ENCODE data around the gene DAB2. TPM values are rescaled to one million over a fixed set of nuclear protein-coding genes. Genes with fewer than 3 reads are reported as not detected.

DAB2 gene
- total RNA-seq, 1 donor from 2014 or later, result 164 TPM

- Histone ChIP-seq H3K27ac (peak overlapping the region; percentile 32), H3K4me1 (peaks cover 47% of the 10 kb centered on the region), H3K9me3 (no peaks in the 10 kb centered on the region), H3K4me3 (no peak overlapping the region), H3K27me3 (ENCODE audit: low read depth) (no peaks in the 10 kb centered on the region), H3K36me3 (peaks cover 38% of the 10 kb centered on the region)
- intact Hi-C loops (cut with DNase I), result no loop called here
- no peak for TF ChIP-seq CTCF (IDR thresholded peaks at IDR 0.05)
- no peak for DNase-seq
- no peak for ATAC-seq
Observed at GRCh38 chr5:39395521-39395920, 29.3 kb downstream of the DAB2 start.

GRCh38 chr5:39394946-39395345 is 29.8 kb downstream of the DAB2 start:
- peaks cover 42% of the 10 kb centered on the region for H3K4me1 ChIP-seq
- no peaks in the 10 kb centered on the region for H3K9me3 ChIP-seq
- no peak for DNase-seq
- TF ChIP-seq CTCF (IDR thresholded peaks at IDR 0.05), result no peak
- no peak overlapping the region for H3K4me3 ChIP-seq
- peak overlapping the region; percentile 32 for H3K27ac ChIP-seq
- peaks cover 44% of the 10 kb centered on the region for H3K36me3 ChIP-seq
- ATAC-seq, result peak; percentile 60 to 65
- H3K27me3 ChIP-seq (ENCODE audit: low read depth), result no peaks in the 10 kb centered on the region
- intact Hi-C loops (cut with DNase I), result no loop called here

GRCh38 chr5:39390945-39391344 is 33.8 kb downstream of the DAB2 start:
- ATAC-seq (no peak), DNase-seq (no peak)
- Histone ChIP-seq H3K27me3 (ENCODE audit: low read depth) (no peaks in the 10 kb centered on the region), H3K27ac (no peak overlapping the region), H3K4me1 (peaks cover 10% of the 10 kb centered on the region), H3K36me3 (peaks cover 79% of the 10 kb centered on the region), H3K4me3 (no peak overlapping the region), H3K9me3 (no peaks in the 10 kb centered on the region)
- intact Hi-C loops (cut with DNase I), result no loop called here
- no peak for TF ChIP-seq CTCF (IDR thresholded peaks at IDR 0.05)

GRCh38 chr5:39387293-39387692 is 37.5 kb downstream of the DAB2 start:
- Histone ChIP-seq H3K36me3 (peaks cover 85% of the 10 kb centered on the region), H3K4me1 (no peaks in the 10 kb centered on the region), H3K27ac (no peak overlapping the region), H3K4me3 (no peak overlapping the region), H3K27me3 (ENCODE audit: low read depth) (no peaks in the 10 kb centered on the region), H3K9me3 (no peaks in the 10 kb centered on the region)
- intact Hi-C loops (cut with DNase I), result no loop called here
- no peak for ATAC-seq
- DNase-seq, result no peak
- no peak for TF ChIP-seq CTCF (IDR thresholded peaks at IDR 0.05)

- Histone ChIP-seq H3K27me3 (ENCODE audit: low read depth) (no peaks in the 10 kb centered on the region), H3K4me3 (no peak overlapping the region), H3K27ac (no peak overlapping the region), H3K36me3 (peaks cover 83% of the 10 kb centered on the region), H3K9me3 (no peaks in the 10 kb centered on the region), H3K4me1 (no peaks in the 10 kb centered on the region)
- no peak for TF ChIP-seq CTCF (IDR thresholded peaks at IDR 0.05)
- ATAC-seq, result no peak
- no peak for DNase-seq
- intact Hi-C loops (cut with DNase I), result no loop called here
Observed at GRCh38 chr5:39384271-39384670, 40.5 kb downstream of the DAB2 start.

- Histone ChIP-seq H3K27me3 (ENCODE audit: low read depth) (no peaks in the 10 kb centered on the region), H3K4me1 (no peaks in the 10 kb centered on the region), H3K4me3 (no peak overlapping the region), H3K9me3 (no peaks in the 10 kb centered on the region), H3K36me3 (peaks cover 78% of the 10 kb centered on the region), H3K27ac (no peak overlapping the region)
- DNase-seq (no peak), ATAC-seq (no peak)
- intact Hi-C loops (cut with DNase I), result no loop called here
- no peak for TF ChIP-seq CTCF (IDR thresholded peaks at IDR 0.05)
Observed at GRCh38 chr5:39381376-39381775, 43.4 kb downstream of the DAB2 start.
